ENCODE results near the gene C1orf116. TPM values are rescaled to one million over a fixed set of nuclear protein-coding genes. Genes with fewer than 3 reads are reported as not detected.

C1orf116 gene
- polyA plus RNA-seq, 3 donors: 0.03 to 0.04 TPM; not detected in 1

GRCh38 chr1:206987873-206988272 lies 44.7 kb downstream of the C1orf116 start:
- peaks cover 9 to 12% (median 10%) of the 10 kb centered on the region in 3 donors for H3K27me3 Mint-ChIP-seq (ENCODE audit: low read depth in 3 of 3)

GRCh38 chr1:206986885-206987284 lies 45.7 kb downstream of the C1orf116 start:
- 95% methylated on average over 2 of the region's 3 CpGs for WGBS (ENCODE audit: insufficient coverage)
- no peak for DNase-seq
- intact Hi-C loops (cut with micrococcal nuclease): no loop called here

More at GRCh38 chr1:206987873-206988272, 44.7 kb downstream of the C1orf116 start:
- no peak overlapping the region for H3K27ac Mint-ChIP-seq
- Histone ChIP-seq H3K4me1 (ENCODE audit: control insufficient read depth in 1 of 2, insufficient read depth in 2 of 2, low read length in 2 of 2) (no peaks in the 10 kb centered on the region), H3K36me3 (replicated peaks in 1 of 2; ENCODE audit: control insufficient read depth in 1 of 2, insufficient read depth in 2 of 2, low read length in 2 of 2) (no peaks in the 10 kb centered on the region), H3K27ac (ENCODE audit: low read depth in 1 of 2, low read length in 2 of 2) (no peak overlapping the region), H2AFZ (ENCODE audit: insufficient read depth, low read depth, low read length, poor library complexity, severe bottlenecking) (no peak overlapping the region), H3K4me2 (replicated peaks; ENCODE audit: extremely low read depth, low read length, poor library complexity, severe bottlenecking) (no peak overlapping the region), H3K27me3 (ENCODE audit: control insufficient read depth in 2 of 2, insufficient read depth in 2 of 2, low read length in 2 of 2) (peaks cover 0 to 4% of the 10 kb centered on the region in 2 donors), H3K4me3 (replicated peaks in 1 of 3; ENCODE audit: low read depth in 2 of 3, low read length in 3 of 3) (no peak overlapping the region), H3K9me3 (replicated peaks in 1 of 2; ENCODE audit: control insufficient read depth in 1 of 2, insufficient read depth in 1 of 2, low read length in 2 of 2) (no peaks in the 10 kb centered on the region), H3K79me2 (ENCODE audit: insufficient read depth, low read length) (no peaks in the 10 kb centered on the region), H4K20me1 (ENCODE audit: insufficient read depth, low read length) (no peaks in the 10 kb centered on the region), H3K9ac (ENCODE audit: insufficient read depth, low read length, poor library complexity, severe bottlenecking) (no peak overlapping the region)
- H3K4me1 Mint-ChIP-seq: no peaks in the 10 kb centered on the region
- DNase-seq: no peak
- no peaks in the 10 kb centered on the region for H3K9me3 Mint-ChIP-seq
- no CpG with 5 or more reads among the region's 1 CpG for WGBS (ENCODE audit: insufficient coverage)
- TF ChIP-seq CTCF (IDR thresholded peaks at IDR 0.05): no peak
- no peaks in the 10 kb centered on the region for H3K36me3 Mint-ChIP-seq
- no peak overlapping the region for H3K4me3 Mint-ChIP-seq
- intact Hi-C loops (cut with micrococcal nuclease): no loop called here

More at GRCh38 chr1:206986885-206987284, 45.7 kb downstream of the C1orf116 start:
- Mint-ChIP-seq H3K9me3 (no peaks in the 10 kb centered on the region), H3K27ac (no peak overlapping the region), H3K4me1 (no peaks in the 10 kb centered on the region), H3K36me3 (no peaks in the 10 kb centered on the region), H3K4me3 (no peak overlapping the region), H3K27me3 (ENCODE audit: low read depth in 3 of 3) (peaks cover 6 to 12% (median 9%) of the 10 kb centered on the region in 3 donors)
- no peak overlapping the region for H3K27ac ChIP-seq (ENCODE audit: low read depth in 1 of 2, low read length in 2 of 2)
- no peak overlapping the region for H2AFZ ChIP-seq (ENCODE audit: insufficient read depth, low read depth, low read length, poor library complexity, severe bottlenecking)
- H3K9me3 ChIP-seq (replicated peaks in 1 of 2; ENCODE audit: control insufficient read depth in 1 of 2, insufficient read depth in 1 of 2, low read length in 2 of 2): no peaks in the 10 kb centered on the region
- H3K9ac ChIP-seq (ENCODE audit: insufficient read depth, low read length, poor library complexity, severe bottlenecking): no peak overlapping the region
- H3K4me1 ChIP-seq (ENCODE audit: control insufficient read depth in 1 of 2, insufficient read depth in 2 of 2, low read length in 2 of 2): no peaks in the 10 kb centered on the region
- no peaks in the 10 kb centered on the region for H3K79me2 ChIP-seq (ENCODE audit: insufficient read depth, low read length)
- H3K27me3 ChIP-seq (ENCODE audit: control insufficient read depth in 2 of 2, insufficient read depth in 2 of 2, low read length in 2 of 2): peaks cover 0 to 4% of the 10 kb centered on the region in 2 donors
- H3K4me3 ChIP-seq (replicated peaks in 1 of 3; ENCODE audit: low read depth in 2 of 3, low read length in 3 of 3): no peak overlapping the region
- no peak overlapping the region for H3K4me2 ChIP-seq (replicated peaks; ENCODE audit: extremely low read depth, low read length, poor library complexity, severe bottlenecking)
- no peaks in the 10 kb centered on the region for H4K20me1 ChIP-seq (ENCODE audit: insufficient read depth, low read length)
- no peaks in the 10 kb centered on the region for H3K36me3 ChIP-seq (replicated peaks in 1 of 2; ENCODE audit: control insufficient read depth in 1 of 2, insufficient read depth in 2 of 2, low read length in 2 of 2)
- no peak for TF ChIP-seq CTCF (IDR thresholded peaks at IDR 0.05)
